RWPE1 (cell line): ENCODE measurements around the gene ANKRD12.
"Not testable (repeated sequence)": the region's sequence is repeated elsewhere in the genome, so short reads cannot be mapped to it uniquely, and the experiment has no call there.

Experiments used
- CTCF ChIA-PET: fragments of 350-600 bp; sonication (Branson Sonifier 250); formaldehyde crosslinking; extraction: SDS; loops from one replicate; lab custom pipeline; 2021; lab: Yijun Ruan, JAX
- POLR2A ChIA-PET: fragments of 400-600 bp; formaldehyde crosslinking; extraction: SDS; loops from one replicate; lab custom pipeline; 2020; ENCODE audit warnings: antibody characterized with exemption; ENCODE audit not compliant: low non-redundant PET; lab: Yijun Ruan, JAX
- DNase-seq: peaks from one replicate; pipeline ENCODE4 v3.0.0; 2012; ENCODE audit warnings: low spot score
- H3K27ac ChIP-seq: fragments of 450-650 bp; 2 replicates; pipeline ENCODE4 v1.5.1; 2017
- CTCF ChIP-seq: fragments of 450-650 bp; conservative IDR thresholded peaks from 2 replicates; pipeline ENCODE4 v1.5.1; 2017; ENCODE audit warnings: low read depth, mild to moderate bottlenecking

Gene ANKRD12

DNA sequence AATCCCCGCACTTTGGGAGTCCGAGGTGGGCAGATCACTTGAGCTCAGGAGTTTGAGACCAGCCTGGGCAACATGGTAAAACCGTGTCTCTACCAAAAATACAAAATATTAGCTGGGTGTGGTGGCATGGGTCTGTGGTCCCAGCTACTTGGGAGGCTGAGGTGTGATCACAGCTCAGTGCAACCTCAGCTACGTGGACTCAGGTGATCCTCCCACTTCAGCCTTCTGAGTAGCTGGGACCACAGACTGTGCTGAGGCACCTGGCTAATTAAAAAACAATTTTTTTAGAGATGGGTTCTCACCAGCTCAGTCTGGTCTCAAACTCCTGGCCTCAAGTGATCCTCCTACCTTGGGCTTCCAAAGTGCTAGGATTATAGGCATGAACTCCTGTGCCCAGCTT, 23.4 kb downstream of the ANKRD12 start:
- CTCF ChIA-PET: no interaction called here
- no peak overlapping the region for H3K27ac ChIP-seq
- DNase-seq: no peak
- POLR2A ChIA-PET: no interaction called here
- no peak for TF ChIP-seq CTCF

DNA sequence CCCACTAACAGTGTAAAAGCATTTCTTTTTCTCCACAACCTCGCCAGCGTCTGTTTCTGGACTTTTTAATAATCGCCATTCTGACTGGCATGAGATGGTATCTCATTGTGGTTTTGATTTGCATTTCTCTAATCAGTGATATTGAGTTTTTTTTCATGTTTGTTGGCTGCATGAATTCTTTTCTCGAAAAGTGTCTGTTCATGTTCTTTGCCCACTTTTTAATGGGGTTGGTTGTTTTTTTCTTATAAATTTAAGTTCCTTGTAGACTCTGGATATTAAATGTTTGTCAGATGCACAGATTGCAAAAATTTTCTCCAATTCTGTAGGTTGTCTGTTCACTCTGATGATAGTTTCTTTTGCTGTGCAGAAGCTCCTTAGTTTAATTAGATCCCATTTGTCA, 26.1 kb downstream of the ANKRD12 start:
- POLR2A ChIA-PET, H3K27ac ChIP-seq, DNase-seq: not testable (repeated sequence)
- CTCF ChIA-PET: interaction anchor here (0.6 kb wide), 1 partner anchor 251 kb away, joined by 4 read pairs; no protein-coding TSS in a partner anchor

- CTCF ChIA-PET, H3K27ac ChIP-seq, DNase-seq, POLR2A ChIA-PET: not testable (repeated sequence)
These were observed 27.6 kb downstream of the ANKRD12 start for GRCh38 chr18:9164149-9164548.

GRCh38 chr18:9165883-9166282, 29.3 kb downstream of the ANKRD12 start:
- CTCF ChIA-PET, DNase-seq, H3K27ac ChIP-seq, POLR2A ChIA-PET: not testable (repeated sequence)

GRCh38 chr18:9169515-9169914, 32.9 kb downstream of the ANKRD12 start:
- DNase-seq, H3K27ac ChIP-seq, CTCF ChIA-PET, POLR2A ChIA-PET: not testable (repeated sequence)

DNA sequence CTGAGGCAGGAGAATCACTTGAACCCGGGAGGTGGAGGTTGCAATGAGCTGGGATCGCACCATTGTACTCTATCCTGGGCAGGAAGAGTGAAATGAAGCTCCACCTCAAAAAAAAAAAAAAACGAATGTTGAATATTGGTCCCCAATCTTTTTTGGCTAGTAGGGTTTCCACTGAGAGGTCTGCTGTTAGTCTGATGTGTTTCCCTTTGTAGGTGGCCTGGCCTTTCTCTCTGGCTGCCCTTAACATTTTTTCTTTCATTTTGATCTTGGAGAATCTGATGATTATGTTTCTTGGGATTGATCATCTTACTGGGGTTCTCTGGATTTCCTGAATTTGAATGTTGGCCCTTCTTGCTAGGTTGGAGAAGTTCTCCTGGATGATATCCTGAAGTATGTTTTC, 35.3 kb downstream of the ANKRD12 start:
- H3K27ac ChIP-seq, POLR2A ChIA-PET, DNase-seq: not testable (repeated sequence)
- CTCF ChIA-PET: interaction anchor here (0.7 to 1.0 kb wide), 2 partner anchors 33 to 400 kb away, joined by 3 to 4 read pairs; no protein-coding TSS in a partner anchor

GRCh38 chr18:9172506-9173127, 36.0 kb downstream of the ANKRD12 start:
- no peak for TF ChIP-seq CTCF
- ChIA-PET POLR2A (no interaction called here), CTCF (interaction anchor here (1.0 kb wide), 1 partner anchor 32 kb away, joined by 3 read pairs; no protein-coding TSS in a partner anchor)
- no peak overlapping the region for H3K27ac ChIP-seq
- no peak for DNase-seq

GRCh38 chr18:9173770-9174233, 37.2 kb downstream of the ANKRD12 start:
- TF ChIP-seq CTCF: no peak
- POLR2A ChIA-PET: no interaction called here
- CTCF ChIA-PET: no interaction called here
- no peak for DNase-seq
- H3K27ac ChIP-seq: no peak overlapping the region

GRCh38 chr18:9174302-9174701, 37.7 kb downstream of the ANKRD12 start:
- POLR2A ChIA-PET: no interaction called here
- no peak for TF ChIP-seq CTCF
- CTCF ChIA-PET: no interaction called here
- no peak overlapping the region for H3K27ac ChIP-seq
- DNase-seq: no peak
